CD4-positive, alpha-beta T cell treated with Interleukin-21 for 1 hour (primary cell): ENCODE results near the gene THSD7B.
"Not testable (repeated sequence)": the region's sequence is repeated elsewhere in the genome, so short reads cannot be mapped to it uniquely, and the experiment has no call there.

ENCODE experiments used
- DNase-seq: peaks from one replicate; pipeline ENCODE4 v3.0.0-alpha.2; 2020

The THSD7B gene

GRCh38 chr2:137437386-137437785 lies 672.0 kb downstream of the THSD7B start:
- no peak for DNase-seq

GRCh38 chr2:137444970-137445369 lies 679.6 kb downstream of the THSD7B start:
- DNase-seq: no peak

GRCh38 chr2:137449454-137449853 lies 684.1 kb downstream of the THSD7B start:
- DNase-seq: no peak

GRCh38 chr2:137454886-137455285 lies 689.5 kb downstream of the THSD7B start:
- no peak for DNase-seq

- DNase-seq: no peak
These were observed 702.0 kb downstream of the THSD7B start for GRCh38 chr2:137467246-137467862.

- DNase-seq: no peak
These were observed 727.9 kb downstream of the THSD7B start for GRCh38 chr2:137493261-137493660.

GRCh38 chr2:137500599-137500998 lies 735.3 kb downstream of the THSD7B start:
- DNase-seq: no peak

- DNase-seq: no peak
These were observed 741.9 kb downstream of the THSD7B start for GRCh38 chr2:137507237-137507636.

GRCh38 chr2:137508739-137509384 lies 743.5 kb downstream of the THSD7B start:
- no peak for DNase-seq

- DNase-seq: no peak
These were observed 746.2 kb downstream of the THSD7B start for GRCh38 chr2:137511526-137511925.

GRCh38 chr2:137521653-137522619 lies 756.6 kb downstream of the THSD7B start:
- DNase-seq: no peak

GRCh38 chr2:137522620-137523011 lies 757.3 kb downstream of the THSD7B start:
- no peak for DNase-seq

GRCh38 chr2:137523931-137524330 lies 758.6 kb downstream of the THSD7B start:
- DNase-seq: no peak

- no peak for DNase-seq
These were observed 759.8 kb downstream of the THSD7B start for GRCh38 chr2:137525132-137525531.

- DNase-seq: no peak
These were observed 760.4 kb downstream of the THSD7B start for GRCh38 chr2:137525641-137526190.

- DNase-seq: no peak
These were observed 770.6 kb downstream of the THSD7B start for GRCh38 chr2:137535897-137536296.

- no peak for DNase-seq
These were observed 774.0 kb downstream of the THSD7B start for GRCh38 chr2:137539336-137539735.

- DNase-seq: no peak
These were observed 782.5 kb downstream of the THSD7B start for GRCh38 chr2:137547842-137548241.

- no peak for DNase-seq
These were observed 801.0 kb downstream of the THSD7B start for GRCh38 chr2:137566387-137566786.

GRCh38 chr2:137570484-137570883 lies 805.1 kb downstream of the THSD7B start:
- DNase-seq: no peak

GRCh38 chr2:137587834-137588233 lies 822.5 kb downstream of the THSD7B start:
- not testable (repeated sequence) for DNase-seq

- DNase-seq: not testable (repeated sequence)
These were observed 823.2 kb downstream of the THSD7B start for GRCh38 chr2:137588578-137588977.

GRCh38 chr2:137590102-137590501 lies 824.8 kb downstream of the THSD7B start:
- DNase-seq: no peak
